ENCODE results near the gene BMPR1A.

The BMPR1A gene

GRCh38 chr10:86798611-86799010 is 42.2 kb downstream of the BMPR1A start:
- ATAC-seq = peak; percentile 66

GRCh38 chr10:86799188-86799845 is 42.9 kb downstream of the BMPR1A start:
- no peak for TF ChIP-seq OSR1 (CRISPR knock-in tag; IDR thresholded peaks at IDR 0.05)
- no peak for TF ChIP-seq RARB (CRISPR knock-in tag; IDR thresholded peaks at IDR 0.05)
- TF ChIP-seq ZNF8 (CRISPR knock-in tag; IDR thresholded peaks at IDR 0.05) = no peak
- no peak for TF ChIP-seq ZFP30 (CRISPR knock-in tag; IDR thresholded peaks at IDR 0.05)
- TF ChIP-seq, protein P1, sequence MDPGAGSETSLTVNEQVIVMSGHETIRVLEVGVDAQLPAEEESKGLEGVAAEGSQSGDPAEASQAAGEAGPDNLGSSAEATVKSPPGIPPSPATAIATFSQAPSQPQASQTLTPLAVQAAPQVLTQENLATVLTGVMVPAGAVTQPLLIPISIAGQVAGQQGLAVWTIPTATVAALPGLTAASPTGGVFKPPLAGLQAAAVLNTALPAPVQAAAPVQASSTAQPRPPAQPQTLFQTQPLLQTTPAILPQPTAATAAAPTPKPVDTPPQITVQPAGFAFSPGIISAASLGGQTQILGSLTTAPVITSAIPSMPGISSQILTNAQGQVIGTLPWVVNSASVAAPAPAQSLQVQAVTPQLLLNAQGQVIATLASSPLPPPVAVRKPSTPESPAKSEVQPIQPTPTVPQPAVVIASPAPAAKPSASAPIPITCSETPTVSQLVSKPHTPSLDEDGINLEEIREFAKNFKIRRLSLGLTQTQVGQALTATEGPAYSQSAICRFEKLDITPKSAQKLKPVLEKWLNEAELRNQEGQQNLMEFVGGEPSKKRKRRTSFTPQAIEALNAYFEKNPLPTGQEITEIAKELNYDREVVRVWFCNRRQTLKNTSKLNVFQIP (CRISPR knock-in tag; IDR thresholded peaks at IDR 0.05; ENCODE audit: borderline replicate concordance, low read depth) = no peak
- no peak for TF ChIP-seq ISL1 (CRISPR knock-in tag; IDR thresholded peaks at IDR 0.05)
- TF ChIP-seq ZNF565 (CRISPR knock-in tag; conservative IDR thresholded peaks at IDR 0.05; ENCODE audit: low read depth) = no peak
- TF ChIP-seq, protein P2, sequence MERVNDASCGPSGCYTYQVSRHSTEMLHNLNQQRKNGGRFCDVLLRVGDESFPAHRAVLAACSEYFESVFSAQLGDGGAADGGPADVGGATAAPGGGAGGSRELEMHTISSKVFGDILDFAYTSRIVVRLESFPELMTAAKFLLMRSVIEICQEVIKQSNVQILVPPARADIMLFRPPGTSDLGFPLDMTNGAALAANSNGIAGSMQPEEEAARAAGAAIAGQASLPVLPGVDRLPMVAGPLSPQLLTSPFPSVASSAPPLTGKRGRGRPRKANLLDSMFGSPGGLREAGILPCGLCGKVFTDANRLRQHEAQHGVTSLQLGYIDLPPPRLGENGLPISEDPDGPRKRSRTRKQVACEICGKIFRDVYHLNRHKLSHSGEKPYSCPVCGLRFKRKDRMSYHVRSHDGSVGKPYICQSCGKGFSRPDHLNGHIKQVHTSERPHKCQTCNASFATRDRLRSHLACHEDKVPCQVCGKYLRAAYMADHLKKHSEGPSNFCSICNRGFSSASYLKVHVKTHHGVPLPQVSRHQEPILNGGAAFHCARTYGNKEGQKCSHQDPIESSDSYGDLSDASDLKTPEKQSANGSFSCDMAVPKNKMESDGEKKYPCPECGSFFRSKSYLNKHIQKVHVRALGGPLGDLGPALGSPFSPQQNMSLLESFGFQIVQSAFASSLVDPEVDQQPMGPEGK (CRISPR knock-in tag; IDR thresholded peaks at IDR 0.05; ENCODE audit: borderline replicate concordance) = no peak
- TF ChIP-seq, protein P3, sequence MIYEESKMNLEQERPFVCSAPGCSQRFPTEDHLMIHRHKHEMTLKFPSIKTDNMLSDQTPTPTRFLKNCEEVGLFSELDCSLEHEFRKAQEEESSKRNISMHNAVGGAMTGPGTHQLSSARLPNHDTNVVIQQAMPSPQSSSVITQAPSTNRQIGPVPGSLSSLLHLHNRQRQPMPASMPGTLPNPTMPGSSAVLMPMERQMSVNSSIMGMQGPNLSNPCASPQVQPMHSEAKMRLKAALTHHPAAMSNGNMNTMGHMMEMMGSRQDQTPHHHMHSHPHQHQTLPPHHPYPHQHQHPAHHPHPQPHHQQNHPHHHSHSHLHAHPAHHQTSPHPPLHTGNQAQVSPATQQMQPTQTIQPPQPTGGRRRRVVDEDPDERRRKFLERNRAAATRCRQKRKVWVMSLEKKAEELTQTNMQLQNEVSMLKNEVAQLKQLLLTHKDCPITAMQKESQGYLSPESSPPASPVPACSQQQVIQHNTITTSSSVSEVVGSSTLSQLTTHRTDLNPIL (CRISPR knock-in tag; IDR thresholded peaks at IDR 0.05; ENCODE audit: low read depth) = no peak
- TF ChIP-seq BACH2 (CRISPR knock-in tag; IDR thresholded peaks at IDR 0.05; ENCODE audit: borderline replicate concordance) = no peak
- no peak for TF ChIP-seq TCF4 (CRISPR knock-in tag; IDR thresholded peaks at IDR 0.05; ENCODE audit: borderline replicate concordance)
- TF ChIP-seq SNAI2 (CRISPR knock-in tag; IDR thresholded peaks at IDR 0.05) = no peak
- no peak for TF ChIP-seq PPARA (CRISPR knock-in tag; IDR thresholded peaks at IDR 0.05; ENCODE audit: borderline replicate concordance)
- TF ChIP-seq, protein P4, sequence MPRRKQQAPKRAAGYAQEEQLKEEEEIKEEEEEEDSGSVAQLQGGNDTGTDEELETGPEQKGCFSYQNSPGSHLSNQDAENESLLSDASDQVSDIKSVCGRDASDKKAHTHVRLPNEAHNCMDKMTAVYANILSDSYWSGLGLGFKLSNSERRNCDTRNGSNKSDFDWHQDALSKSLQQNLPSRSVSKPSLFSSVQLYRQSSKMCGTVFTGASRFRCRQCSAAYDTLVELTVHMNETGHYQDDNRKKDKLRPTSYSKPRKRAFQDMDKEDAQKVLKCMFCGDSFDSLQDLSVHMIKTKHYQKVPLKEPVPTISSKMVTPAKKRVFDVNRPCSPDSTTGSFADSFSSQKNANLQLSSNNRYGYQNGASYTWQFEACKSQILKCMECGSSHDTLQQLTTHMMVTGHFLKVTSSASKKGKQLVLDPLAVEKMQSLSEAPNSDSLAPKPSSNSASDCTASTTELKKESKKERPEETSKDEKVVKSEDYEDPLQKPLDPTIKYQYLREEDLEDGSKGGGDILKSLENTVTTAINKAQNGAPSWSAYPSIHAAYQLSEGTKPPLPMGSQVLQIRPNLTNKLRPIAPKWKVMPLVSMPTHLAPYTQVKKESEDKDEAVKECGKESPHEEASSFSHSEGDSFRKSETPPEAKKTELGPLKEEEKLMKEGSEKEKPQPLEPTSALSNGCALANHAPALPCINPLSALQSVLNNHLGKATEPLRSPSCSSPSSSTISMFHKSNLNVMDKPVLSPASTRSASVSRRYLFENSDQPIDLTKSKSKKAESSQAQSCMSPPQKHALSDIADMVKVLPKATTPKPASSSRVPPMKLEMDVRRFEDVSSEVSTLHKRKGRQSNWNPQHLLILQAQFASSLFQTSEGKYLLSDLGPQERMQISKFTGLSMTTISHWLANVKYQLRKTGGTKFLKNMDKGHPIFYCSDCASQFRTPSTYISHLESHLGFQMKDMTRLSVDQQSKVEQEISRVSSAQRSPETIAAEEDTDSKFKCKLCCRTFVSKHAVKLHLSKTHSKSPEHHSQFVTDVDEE (CRISPR knock-in tag; IDR thresholded peaks at IDR 0.05) = no peak
- no peak for ATAC-seq

More at GRCh38 chr10:86798611-86799010, 42.2 kb downstream of the BMPR1A start:
- no peak for TF ChIP-seq BACH2 (CRISPR knock-in tag; IDR thresholded peaks at IDR 0.05; ENCODE audit: borderline replicate concordance)
- TF ChIP-seq GLIS3 (CRISPR knock-in tag; IDR thresholded peaks at IDR 0.05) = no peak
- TF ChIP-seq, protein P4 (CRISPR knock-in tag; IDR thresholded peaks at IDR 0.05) = no peak
- TF ChIP-seq ZC3H10 (CRISPR knock-in tag; IDR thresholded peaks at IDR 0.05) = no peak
- no peak for TF ChIP-seq ISL1 (CRISPR knock-in tag; IDR thresholded peaks at IDR 0.05)
- TF ChIP-seq OSR1 (CRISPR knock-in tag; IDR thresholded peaks at IDR 0.05) = no peak
- TF ChIP-seq ZFP3 (CRISPR knock-in tag; IDR thresholded peaks at IDR 0.05) = no peak
- TF ChIP-seq ZNF70 (CRISPR knock-in tag; IDR thresholded peaks at IDR 0.05) = no peak
- TF ChIP-seq, protein P2 (CRISPR knock-in tag; IDR thresholded peaks at IDR 0.05; ENCODE audit: borderline replicate concordance) = no peak
- no peak for TF ChIP-seq CSDC2 (CRISPR knock-in tag; IDR thresholded peaks at IDR 0.05)
- no peak for TF ChIP-seq PPARA (CRISPR knock-in tag; IDR thresholded peaks at IDR 0.05; ENCODE audit: borderline replicate concordance)
- no peak for TF ChIP-seq CSRNP3 (CRISPR knock-in tag; IDR thresholded peaks at IDR 0.05)
- TF ChIP-seq ARNTL (CRISPR knock-in tag; IDR thresholded peaks at IDR 0.05; ENCODE audit: borderline replicate concordance, low read depth) = no peak
- no peak for TF ChIP-seq ZFP30 (CRISPR knock-in tag; IDR thresholded peaks at IDR 0.05)
- no peak for TF ChIP-seq ESRRG (CRISPR knock-in tag; IDR thresholded peaks at IDR 0.05)

All from SK-N-SH treated with all-trans-retinoic acid at 6 μM for 48 hours (cell line).